GM21360 (cell line): ENCODE measurements around the gene KCNAB1.
"Not testable (repeated sequence)": the region's sequence is repeated elsewhere in the genome, so short reads cannot be mapped to it uniquely, and the experiment has no call there.

ENCODE experiments used
- ATAC-seq: cut with Tn5 transposase; IDR thresholded peaks from one replicate; pipeline ENCODE4 v1.9.1; 2021; ENCODE audit warnings: mild to moderate bottlenecking, moderate library complexity; ENCODE audit not compliant: unreplicated experiment

Gene KCNAB1

DNA sequence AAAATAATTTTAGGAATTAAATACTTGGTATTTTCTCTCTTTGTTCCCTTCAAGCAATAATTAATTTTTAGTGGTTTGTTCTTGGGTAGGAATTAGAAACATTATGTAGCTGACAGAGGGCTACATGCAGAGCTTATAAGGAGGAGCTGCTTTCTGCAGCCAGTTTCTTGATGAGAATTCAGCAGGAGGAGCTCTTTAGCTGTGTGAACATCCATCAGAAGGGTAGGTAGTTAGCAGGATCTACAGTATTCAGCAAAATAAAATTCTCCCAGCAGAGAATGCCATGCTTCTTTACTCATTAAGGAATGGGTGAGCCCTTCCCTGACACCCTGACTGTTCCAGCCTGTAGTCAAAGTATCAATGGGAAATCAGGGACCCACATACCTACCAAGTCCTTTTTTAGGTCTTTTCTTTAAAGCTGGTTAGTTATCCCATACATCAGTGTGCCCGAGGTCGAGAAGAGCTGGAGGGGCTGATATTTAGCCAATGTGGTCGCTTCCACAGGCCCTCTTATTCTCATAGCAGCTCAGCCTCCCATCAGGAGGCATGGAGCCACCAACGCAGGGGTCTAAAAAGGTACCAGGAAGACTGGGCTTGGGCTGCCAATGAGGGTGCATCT lies 54.0 kb downstream of the KCNAB1 start:
- no peak for ATAC-seq

DNA sequence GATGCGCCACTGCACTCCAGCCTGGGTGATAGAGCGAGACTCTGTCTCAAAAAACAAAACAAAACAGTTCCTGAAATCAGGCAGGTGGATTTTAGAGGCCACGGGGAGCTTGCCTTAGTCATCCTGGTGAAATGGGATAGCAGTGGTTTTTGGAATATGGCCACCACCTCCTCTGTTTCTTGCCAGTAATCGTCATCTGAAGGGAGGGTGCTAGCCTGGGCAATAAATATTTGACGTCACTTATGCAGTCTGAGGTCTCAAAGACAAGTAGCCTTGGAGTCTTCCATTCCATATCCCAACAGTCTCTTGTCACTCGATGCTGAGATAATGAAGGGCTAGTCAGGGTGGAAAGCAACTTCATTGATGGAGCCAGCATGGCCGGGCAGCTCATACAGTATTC lies 55.2 kb downstream of the KCNAB1 start:
- ATAC-seq, result no peak

DNA sequence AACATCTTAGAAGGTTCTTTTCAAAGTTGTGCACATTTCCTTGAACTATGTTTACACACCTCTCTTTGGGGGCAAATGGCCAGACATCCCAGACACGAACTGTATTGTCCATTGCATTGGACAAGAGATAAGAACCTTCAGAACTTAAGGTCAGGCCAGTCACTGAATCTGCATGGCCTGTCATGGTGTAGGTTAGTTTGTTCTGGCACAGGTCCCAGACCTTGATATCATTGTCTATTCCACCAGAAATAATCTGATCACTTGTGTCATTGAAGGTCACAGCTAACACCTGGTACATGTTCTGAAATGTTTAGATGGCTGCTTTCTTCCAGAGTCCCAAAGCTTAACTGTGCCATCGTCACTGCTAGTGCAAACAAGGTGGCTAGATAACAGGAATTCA lies 55.7 kb downstream of the KCNAB1 start:
- no peak for ATAC-seq

- ATAC-seq, result no peak
Observed at GRCh38 chr3:156176629-156177210, 56.3 kb downstream of the KCNAB1 start.

DNA sequence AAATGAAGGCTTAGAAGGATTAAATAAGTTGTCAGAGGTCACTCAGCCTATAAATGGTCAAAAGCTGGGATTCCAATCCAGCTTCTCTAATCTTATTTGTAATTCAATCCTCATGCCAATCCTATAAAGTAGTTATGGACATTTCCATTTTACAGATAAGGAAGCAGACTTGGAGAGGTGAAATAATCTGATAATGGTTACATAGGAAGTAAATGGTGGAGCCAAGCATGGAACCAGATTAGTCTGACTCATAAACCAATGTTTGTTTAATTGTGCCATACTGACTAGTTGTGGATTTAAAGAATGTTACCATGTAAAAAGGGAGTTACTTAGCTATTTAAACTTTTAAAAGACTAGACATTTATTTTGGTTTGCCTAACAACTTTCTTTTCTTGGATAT lies 59.7 kb downstream of the KCNAB1 start:
- ATAC-seq, result no peak

GRCh38 chr3:156181509-156181908 lies 61.1 kb downstream of the KCNAB1 start:
- ATAC-seq, result no peak

DNA sequence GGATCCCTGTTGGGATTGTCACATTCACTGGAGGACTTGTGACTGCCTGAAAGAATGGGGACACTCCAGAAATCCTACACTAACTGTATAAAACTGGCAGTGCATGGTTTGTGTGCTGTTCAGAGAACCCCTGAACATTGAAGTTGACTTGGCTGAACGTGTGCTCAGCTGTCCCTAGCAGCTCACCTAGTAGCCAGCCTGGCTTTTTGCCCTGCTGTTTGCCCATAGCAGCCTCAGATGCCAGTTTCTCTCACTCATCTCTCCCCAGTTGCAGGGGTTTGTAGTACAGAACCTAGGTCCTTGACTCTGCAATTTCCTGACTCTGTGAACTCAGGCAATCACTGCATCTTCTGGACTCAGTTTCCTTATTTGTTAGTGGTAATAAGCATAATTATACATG lies 63.0 kb downstream of the KCNAB1 start:
- no peak for ATAC-seq

DNA sequence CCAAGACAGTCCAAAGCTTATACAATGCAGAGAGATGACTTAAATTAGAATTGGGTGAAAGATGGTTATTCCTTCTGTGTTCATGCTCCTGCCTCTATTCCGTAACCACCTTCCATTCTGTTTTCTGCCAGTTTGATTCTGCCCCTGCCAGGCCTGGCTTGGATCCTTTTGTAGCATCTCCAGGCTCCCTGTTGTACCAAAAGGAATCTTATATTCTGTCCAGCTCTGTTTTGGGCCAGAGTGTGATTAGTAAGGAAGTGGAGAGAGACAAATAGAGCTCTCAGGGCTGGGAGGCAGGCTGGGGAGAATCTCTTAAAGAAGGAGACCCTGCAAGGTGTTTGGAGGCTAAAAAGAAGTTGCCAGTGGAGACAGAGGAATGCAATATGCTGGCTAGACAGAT lies 63.8 kb downstream of the KCNAB1 start:
- ATAC-seq, result no peak

- ATAC-seq, result no peak
Observed at GRCh38 chr3:156187146-156187769, 66.9 kb downstream of the KCNAB1 start.

GRCh38 chr3:156188757-156189156 lies 68.4 kb downstream of the KCNAB1 start:
- ATAC-seq, result no peak

DNA sequence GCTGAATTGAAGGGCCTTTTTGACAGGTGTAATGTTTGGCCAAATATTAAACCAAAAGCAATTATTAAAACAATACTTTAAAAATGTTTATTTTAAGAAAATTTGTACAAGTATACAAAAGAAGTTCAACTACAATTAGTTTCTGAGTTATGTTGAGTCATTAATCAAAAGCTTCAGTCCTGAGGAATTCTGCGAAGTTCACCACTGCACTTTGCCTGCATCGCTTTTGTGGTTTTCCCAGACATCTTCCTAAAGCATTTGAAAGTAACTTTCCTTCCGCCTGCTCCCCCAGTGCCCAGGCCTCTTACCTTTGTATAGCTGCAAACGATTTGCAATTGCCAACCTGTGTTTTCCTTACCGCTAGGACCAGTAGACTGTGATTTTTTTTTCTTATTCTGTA lies 69.5 kb downstream of the KCNAB1 start:
- no peak for ATAC-seq

DNA sequence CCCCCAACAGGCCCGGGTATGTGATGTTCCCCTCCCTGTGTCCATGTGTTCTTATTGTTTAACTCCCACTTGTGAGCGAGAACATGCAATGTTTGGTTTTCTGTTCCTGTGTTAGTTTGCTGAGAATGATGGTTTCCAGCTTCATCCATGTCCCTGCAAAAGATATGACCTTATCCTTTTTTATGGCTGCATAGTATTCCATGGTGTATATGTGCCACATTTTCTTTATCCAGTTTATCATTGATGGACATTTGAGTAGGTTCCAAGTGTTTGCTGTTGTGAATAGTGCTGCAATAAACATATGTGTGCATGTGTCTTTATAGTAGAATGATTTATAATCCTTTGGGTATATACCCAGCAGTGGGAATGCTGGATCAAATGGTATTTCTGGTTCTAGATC lies 74.6 kb downstream of the KCNAB1 start:
- not testable (repeated sequence) for ATAC-seq

DNA sequence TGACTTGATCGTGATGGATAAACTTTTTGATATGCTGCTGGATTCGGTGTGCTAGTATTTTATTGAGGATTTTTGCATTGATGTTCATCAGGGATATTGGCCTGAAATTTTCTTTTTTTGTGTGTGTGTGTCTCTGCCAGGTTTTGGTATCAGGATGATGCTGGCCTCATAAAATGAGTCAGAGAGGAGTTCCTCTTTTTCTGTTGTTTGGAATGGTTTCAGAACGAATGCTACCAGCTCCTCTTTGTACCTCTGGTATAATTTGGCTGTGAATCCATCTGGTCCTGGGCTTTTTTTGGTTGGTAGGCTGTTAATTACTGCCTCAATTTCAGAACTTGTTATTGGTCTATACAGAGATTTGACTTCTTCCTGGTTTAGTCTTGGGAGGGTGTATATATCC lies 76.8 kb downstream of the KCNAB1 start:
- ATAC-seq, result not testable (repeated sequence)

DNA sequence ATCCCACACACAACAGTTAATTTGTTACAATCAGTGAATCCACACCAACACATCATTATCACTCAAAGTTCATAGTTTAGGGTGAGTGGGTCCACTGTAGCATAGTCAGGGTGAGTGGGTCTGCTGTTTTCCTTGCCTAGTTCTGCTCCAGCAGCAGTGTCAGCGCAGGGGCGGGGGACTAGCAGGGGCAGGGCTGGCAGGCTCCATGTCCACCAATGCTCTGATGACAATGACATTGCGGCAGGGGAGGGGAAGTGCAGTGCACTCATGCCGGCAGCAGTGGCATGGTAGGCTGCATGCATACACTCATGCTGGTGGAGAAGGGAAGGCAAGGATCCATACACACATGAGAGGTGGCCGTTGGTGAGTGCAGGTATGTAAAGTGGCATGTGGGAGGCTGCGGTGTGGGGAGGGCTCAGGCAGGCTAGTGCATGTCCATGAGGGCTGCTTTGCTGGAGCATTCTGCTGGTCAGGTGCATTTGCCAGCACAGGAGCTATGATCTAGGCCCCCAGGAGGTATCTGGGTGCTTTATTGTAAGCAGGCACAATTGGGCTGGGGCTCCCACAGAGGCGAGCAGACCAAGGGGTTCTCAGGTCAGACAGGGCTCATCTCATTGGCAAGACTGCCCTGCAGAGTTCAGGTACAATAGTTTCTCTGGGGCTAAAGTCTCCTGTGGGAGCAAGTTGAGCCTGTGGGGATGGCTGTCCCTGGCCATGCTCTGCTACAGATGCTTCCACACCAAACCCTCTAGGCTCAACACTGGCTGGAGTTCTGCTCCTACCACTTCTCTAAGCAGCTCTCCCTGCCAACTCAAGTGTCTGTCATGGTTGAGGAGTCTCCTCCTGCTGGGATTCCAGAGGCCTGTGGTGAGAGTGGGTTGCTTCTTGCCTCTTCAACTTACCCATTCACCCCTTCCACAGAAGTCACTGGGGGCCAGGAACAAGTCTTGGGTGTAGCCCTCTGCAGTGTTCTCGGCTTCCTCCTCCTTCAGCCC lies 81.3 kb downstream of the KCNAB1 start:
- no peak for ATAC-seq

GRCh38 chr3:156206157-156206556 lies 85.8 kb downstream of the KCNAB1 start:
- no peak for ATAC-seq

GRCh38 chr3:156207802-156208685 lies 87.7 kb downstream of the KCNAB1 start:
- ATAC-seq, result no peak

- no peak for ATAC-seq
Observed at GRCh38 chr3:156209631-156210335, 89.4 kb downstream of the KCNAB1 start.

- no peak for ATAC-seq
Observed at GRCh38 chr3:156211583-156211982, 91.2 kb downstream of the KCNAB1 start.

DNA sequence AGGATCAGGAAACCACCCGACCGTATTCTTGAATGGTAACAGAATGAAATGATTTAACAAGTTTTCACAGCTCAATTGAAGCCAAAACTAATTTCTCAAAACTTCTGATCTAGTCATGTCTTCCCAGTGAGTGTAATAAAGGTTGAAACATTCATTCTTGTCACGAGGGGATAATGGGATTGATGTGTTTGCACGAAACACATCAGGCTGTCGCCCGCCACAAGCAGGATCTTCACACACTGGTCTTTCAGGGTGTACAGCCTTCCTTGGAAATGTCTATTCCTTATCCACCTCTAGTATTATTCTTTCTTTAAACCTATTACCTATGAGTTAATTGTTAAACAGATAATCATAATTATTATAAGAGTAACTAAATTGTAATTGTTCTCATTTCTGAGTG lies 94.3 kb downstream of the KCNAB1 start:
- no peak for ATAC-seq

DNA sequence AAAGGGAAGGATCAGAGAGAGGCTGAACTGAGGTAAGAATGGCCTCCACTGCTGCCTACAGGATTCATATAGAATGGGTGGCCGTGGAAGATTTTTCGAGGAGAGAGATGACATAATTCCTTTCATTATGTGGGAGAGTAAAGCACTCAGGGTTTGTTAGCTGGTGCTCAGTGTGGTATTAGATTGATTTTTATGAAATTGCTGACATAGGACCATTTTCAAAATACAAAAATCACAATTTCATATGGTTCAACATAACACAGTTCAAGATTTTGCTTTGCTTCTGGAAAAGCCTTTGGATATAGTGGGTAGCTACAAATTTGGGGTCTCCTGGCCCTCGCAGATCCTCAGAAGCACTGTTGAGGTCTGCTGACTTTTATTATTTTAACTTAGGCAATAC lies 95.4 kb downstream of the KCNAB1 start:
- no peak for ATAC-seq
